LNCAP (cell line): Measurements from ENCODE around the gene MSS51.

Experiments used
- TF ChIP-seq, protein P1 (sequence below): fragments of 450-650 bp; IDR thresholded peaks from 2 replicates; pipeline ENCODE4 v1.5.1; 2017; ENCODE audit warnings: mild to moderate bottlenecking

The MSS51 gene

DNA sequence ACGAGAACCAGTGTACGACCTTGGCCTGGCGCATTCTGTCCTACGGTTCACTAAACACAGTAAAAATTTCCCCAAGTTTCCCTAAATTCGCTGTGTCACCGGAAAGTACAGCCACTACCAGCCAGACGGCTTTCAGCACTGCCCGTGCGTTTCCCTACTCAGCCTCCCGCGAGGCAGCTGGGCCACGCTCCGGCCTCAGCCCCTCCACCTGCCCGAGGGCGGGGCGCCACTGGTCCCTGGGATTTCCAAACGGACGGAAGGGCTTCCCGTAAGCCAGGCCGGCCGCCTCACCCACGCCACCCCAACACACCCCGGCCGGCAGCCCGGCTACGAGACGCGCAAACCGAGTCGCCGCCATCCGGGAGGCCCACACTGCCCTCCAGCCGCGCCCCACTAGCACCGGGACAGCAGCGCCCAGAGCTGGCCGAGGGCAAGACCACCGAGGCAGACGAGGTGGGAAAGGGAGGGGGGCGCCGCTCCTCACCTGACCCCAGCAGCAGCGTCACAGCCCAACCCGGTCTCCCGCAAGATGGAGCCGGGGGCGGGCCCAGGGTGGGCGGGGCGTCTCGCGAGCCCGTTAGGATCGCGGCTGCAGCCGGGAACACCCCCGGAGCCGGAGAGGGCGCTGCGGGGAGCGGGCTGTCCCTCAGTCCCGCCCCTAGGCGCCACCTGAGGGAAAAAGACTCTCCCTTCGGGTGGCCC lies 19.7 kb downstream of the MSS51 start, which contains the start of gene ANXA7:
ANXA7 (minus strand) TSS at position 531 of the 702 bp plus-strand sequence. CDS start 13,202 bp downstream, outside the sequence.
- TF ChIP-seq, protein P1, sequence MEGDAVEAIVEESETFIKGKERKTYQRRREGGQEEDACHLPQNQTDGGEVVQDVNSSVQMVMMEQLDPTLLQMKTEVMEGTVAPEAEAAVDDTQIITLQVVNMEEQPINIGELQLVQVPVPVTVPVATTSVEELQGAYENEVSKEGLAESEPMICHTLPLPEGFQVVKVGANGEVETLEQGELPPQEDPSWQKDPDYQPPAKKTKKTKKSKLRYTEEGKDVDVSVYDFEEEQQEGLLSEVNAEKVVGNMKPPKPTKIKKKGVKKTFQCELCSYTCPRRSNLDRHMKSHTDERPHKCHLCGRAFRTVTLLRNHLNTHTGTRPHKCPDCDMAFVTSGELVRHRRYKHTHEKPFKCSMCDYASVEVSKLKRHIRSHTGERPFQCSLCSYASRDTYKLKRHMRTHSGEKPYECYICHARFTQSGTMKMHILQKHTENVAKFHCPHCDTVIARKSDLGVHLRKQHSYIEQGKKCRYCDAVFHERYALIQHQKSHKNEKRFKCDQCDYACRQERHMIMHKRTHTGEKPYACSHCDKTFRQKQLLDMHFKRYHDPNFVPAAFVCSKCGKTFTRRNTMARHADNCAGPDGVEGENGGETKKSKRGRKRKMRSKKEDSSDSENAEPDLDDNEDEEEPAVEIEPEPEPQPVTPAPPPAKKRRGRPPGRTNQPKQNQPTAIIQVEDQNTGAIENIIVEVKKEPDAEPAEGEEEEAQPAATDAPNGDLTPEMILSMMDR, result 0 out of 2 replicates have a peak, but pooled peaks have one; percentile 17

DNA sequence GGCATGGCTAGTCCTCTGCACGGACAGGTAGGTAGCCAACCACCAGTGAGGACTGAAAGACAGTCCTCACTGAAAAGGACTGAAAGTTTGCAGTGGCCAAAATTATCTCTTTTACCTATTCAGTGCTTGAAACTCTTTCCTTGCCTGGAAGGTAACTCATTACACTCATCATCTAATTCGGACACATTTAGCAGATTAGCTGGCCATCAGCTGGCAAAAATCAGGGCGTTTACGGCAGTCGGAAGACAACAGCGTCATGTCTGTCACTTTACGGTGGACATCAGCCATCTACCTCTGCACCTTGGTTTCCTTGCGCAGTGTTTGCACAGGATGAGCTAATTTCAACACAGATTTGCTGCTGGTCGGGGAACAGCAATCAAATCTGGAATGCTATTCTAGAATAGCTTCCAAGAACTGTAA lies 20.2 kb downstream of the MSS51 start:
- TF ChIP-seq, protein P1, result no peak

DNA sequence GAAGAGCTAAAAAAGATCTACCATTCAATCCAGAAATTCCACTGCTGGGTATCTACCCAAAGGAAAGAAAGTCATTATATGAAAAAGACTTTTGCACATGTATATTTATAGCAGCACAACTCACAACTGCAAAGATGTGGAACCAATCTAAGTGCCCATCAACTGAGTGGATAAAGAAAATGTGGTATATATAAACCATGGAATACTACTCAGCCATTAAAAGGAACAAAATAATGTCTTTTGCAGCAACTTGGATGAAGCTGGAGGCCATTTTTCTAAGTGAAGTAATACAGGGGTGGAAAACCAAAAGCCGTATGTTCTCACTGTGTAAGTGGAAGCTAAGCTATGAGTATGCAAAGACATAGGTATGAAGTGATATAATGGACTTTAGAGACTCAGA lies 22.5 kb downstream of the MSS51 start:
- TF ChIP-seq, protein P1, result no peak

DNA sequence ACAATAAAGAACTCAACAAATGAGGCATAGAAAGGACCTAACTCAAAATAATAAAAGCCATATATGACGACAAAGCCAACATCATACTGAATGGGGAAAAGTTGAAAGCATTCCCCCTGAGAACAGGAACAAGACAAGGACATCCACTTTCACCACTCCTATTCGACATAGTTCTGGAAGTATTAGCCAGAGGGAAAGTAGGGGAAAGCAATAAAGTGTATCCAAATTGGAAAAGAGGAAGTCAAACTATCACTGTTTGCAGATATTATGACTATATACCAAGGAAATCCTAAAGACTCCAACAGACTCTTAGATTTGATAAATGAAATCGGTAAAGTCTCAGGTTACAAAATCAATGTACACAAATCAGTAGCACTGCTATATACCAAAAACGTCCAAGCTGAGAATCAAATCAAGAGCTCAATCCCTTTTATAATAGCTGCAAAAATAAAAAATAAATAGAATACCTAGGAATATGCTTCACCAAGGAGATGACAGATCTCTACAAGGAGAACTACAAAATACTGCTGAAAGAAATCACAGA lies 24.3 kb downstream of the MSS51 start:
- TF ChIP-seq, protein P1, result no peak

DNA sequence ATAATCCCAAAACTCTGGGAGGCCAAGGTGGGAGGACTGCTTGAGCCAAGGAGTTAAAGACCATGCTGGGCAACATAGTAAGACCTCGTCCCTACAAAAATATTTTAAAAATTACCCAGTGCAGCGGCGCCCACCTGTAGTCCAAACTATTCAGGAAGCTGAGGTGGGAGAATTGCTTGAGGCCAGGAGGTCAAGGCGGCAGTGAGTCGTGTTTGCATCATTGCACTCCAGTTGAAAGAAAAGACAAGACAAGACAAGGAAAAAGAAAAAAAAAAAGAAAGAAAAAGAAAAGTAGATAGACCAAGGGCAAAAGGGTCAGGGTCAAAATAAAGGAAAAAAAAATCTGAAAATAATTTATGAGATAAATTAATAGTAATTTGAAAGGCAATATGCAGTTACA lies 25.3 kb downstream of the MSS51 start:
- TF ChIP-seq, protein P1, result no peak

DNA sequence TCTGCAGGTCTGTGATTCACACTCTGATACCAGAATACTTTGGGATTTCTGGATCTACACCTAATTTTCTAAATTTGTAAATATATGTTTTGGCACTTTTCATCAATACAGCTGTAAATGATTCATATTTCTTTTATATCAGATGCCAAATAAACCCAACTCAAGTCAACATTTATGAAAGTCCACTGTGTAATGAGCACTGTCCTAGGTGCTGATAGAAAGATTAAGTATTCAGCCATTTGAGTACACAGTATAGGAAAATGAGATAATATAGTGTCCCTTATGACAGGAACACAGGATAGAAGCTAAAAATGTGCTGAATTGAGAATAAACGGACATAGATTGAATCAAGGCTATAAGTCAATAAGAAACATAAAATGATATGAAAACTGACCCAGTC lies 25.9 kb downstream of the MSS51 start:
- TF ChIP-seq, protein P1, result no peak

DNA sequence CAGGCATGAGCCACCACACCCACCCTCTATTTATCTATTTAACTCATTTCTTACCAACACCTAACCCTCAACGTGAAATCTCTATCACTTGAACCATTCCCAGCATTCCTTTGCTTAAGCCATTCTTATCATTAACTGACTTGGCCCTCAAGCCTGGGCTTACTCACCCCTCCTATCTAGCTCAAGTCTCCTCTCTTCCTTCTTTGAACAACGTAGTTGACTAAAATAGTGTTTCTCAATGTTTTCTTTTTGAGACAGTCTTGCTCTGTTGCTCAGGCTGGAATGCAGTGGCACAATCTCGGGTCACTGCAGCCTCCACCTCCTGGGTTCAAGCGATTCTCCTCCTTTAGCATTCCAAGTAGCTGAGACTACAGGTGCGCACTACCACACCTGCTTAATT lies 26.5 kb downstream of the MSS51 start:
- TF ChIP-seq, protein P1, result no peak
